Activated CD4-positive, alpha-beta memory T cell treated with anti-CD3 and anti-CD28 coated beads, Interleukin-2, amount 10 ng/mL, durations not matched to agents 7 days and 5 days (primary cell): ENCODE measurements around the gene FOXD4L5. TPM values are rescaled to one million over a fixed set of nuclear protein-coding genes. Genes with fewer than 3 reads are reported as not detected.
"Not testable (repeated sequence)": the region's sequence is repeated elsewhere in the genome, so short reads cannot be mapped to it uniquely, and the experiment has no call there.

Source experiments
- CTCF ChIA-PET: fragments of 350-600 bp; sonication (Branson Sonifier 250); formaldehyde crosslinking; loops from one replicate; lab custom pipeline; 2021; ENCODE audit warnings: antibody characterized with exemption, inconsistent platforms; lab: Charles Lee
- POLR2A ChIA-PET: fragments of 350-600 bp; sonication (Branson Sonifier 250); formaldehyde crosslinking; loops from one replicate; lab custom pipeline; 2021; ENCODE audit warnings: antibody characterized with exemption; lab: Charles Lee
- DNase-seq: peaks from one replicate; pipeline ENCODE4 v3.0.0-alpha.2; 2020
- H3K27ac Mint-ChIP-seq: one replicate; pipeline ENCODE4 v1.8.0; 2021; ENCODE audit warnings: mild to moderate bottlenecking, mixed read lengths
- H3K27me3 Mint-ChIP-seq: one replicate; pipeline ENCODE4 v1.8.0; 2021; ENCODE audit warnings: mixed read lengths
- H3K36me3 Mint-ChIP-seq: one replicate; pipeline ENCODE4 v1.8.0; 2021; ENCODE audit warnings: low read depth, mixed read lengths
- H3K4me1 Mint-ChIP-seq: one replicate; pipeline ENCODE4 v1.8.0; 2021; ENCODE audit warnings: mixed read lengths
- H3K4me3 Mint-ChIP-seq: one replicate; pipeline ENCODE4 v1.8.0; 2021; ENCODE audit warnings: mild to moderate bottlenecking, mixed read lengths
- H3K9me3 Mint-ChIP-seq: one replicate; pipeline ENCODE4 v1.8.0; 2021; ENCODE audit warnings: mixed read lengths
- total RNA-seq, 2 experiments: library from RNA; stranded (reverse); gene quantifications; one replicate each; pipeline ENCODE4 v1.2.3, GENCODE V29; 2021

Gene FOXD4L5
- under 1 TPM; 0.13 to 0.20 TPM for total RNA-seq

DNA sequence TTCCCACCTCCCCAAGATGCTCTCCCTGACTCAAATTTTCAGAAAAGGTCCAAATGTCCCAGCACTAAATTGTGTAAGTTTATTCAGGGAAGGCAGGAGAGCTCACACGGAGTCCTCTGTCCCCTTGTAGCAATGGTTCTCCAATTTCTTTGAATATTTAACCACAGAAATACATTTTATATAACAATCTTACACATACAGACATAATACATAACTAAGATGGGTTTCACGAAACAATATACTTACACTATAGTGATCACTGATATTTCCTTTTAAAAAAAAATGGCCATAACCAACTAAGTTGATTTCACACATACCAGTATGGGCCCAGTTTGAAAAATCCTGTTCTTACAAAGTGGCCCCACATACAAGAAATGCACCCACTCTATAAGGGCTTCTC lies at the start of gene FOXD4L5:
Gene FOXD4L5 (minus strand): TSS at position 101 of the 400 bp plus-strand sequence. CDS start 832 bp downstream, outside the sequence.
- POLR2A ChIA-PET, H3K4me3 Mint-ChIP-seq: not testable (repeated sequence)

DNA sequence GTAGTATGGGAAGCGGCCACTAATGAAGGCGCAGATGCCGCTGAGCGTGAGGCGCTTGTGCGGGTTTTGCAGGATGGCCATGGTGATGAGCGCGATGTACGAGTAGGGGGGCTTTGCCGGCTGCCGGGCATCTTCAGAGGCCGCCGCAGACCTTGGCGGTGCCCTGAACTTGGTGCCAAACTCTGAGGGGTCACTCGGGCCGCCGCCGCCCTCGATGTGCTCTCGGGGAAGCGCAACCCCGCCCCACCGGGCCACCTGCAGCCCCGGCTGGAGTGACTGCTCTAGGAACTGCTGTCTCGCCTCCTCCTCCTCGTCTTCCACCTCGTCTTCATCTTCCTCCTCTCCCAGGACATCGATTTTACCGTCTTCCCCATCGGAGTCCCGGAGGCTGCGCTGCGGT lies 1.1 kb downstream of the FOXD4L5 start:
- CTCF ChIA-PET, H3K9me3 Mint-ChIP-seq, DNase-seq, H3K36me3 Mint-ChIP-seq, H3K27ac Mint-ChIP-seq, POLR2A ChIA-PET, H3K27me3 Mint-ChIP-seq, H3K4me1 Mint-ChIP-seq, H3K4me3 Mint-ChIP-seq: not testable (repeated sequence)

More for the DNA sequence above, at the start of gene FOXD4L5:
- H3K4me1 Mint-ChIP-seq, H3K36me3 Mint-ChIP-seq, H3K27ac Mint-ChIP-seq, H3K27me3 Mint-ChIP-seq, H3K9me3 Mint-ChIP-seq, CTCF ChIA-PET, DNase-seq: not testable (repeated sequence)

DNA sequence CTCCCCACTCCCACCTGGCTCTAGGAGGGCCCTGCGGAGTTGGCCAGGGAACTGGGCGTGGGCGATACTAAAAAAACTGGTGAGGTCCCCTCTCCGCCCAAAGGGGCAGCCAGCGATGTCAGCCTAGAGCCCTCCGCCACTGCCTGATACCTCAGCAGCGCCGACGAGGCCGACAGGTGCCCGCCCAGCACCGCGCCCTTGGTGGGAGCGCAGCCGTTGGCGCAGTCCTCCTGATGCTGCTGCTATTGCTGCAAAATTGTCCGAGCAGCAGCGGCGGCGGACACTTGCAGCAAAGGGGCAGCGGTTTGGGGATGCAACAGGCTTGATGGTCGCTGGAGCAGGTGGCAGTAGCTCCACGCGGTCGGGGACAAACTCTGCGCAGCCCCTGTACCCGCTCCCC lies 2.0 kb downstream of the FOXD4L5 start:
- CTCF ChIA-PET, POLR2A ChIA-PET: not testable (repeated sequence)

More for the DNA sequence above, 2.0 kb downstream of the FOXD4L5 start:
- not testable (repeated sequence) for DNase-seq, H3K4me1 Mint-ChIP-seq, H3K36me3 Mint-ChIP-seq, H3K27me3 Mint-ChIP-seq, H3K4me3 Mint-ChIP-seq, H3K27ac Mint-ChIP-seq, H3K9me3 Mint-ChIP-seq
